SK-N-SH (cell line): Measurements from ENCODE around the gene TTYH3. TPM values are rescaled to one million over a fixed set of nuclear protein-coding genes. Genes with fewer than 3 reads are reported as not detected.

Experiments
- CTCF ChIA-PET: fragments of 300-600, 350-600 bp; formaldehyde crosslinking; extraction: SDS; loops from one replicate; lab custom pipeline; 2021; lab: Yijun Ruan, JAX
- POLR2A ChIA-PET: fragments of 350-600 bp; sonication (Branson Sonifier 250); formaldehyde crosslinking; extraction: SDS; loops from one replicate; lab custom pipeline; 2020; ENCODE audit warnings: antibody characterized with exemption, inconsistent platforms; lab: Yijun Ruan, JAX
- DNase-seq: peaks from one replicate; pipeline ENCODE4 v3.0.0; 2012
- H2AFZ ChIP-seq: fragments of 200-600 bp; sonication (generic); 2 replicates; pipeline ENCODE4 v1.8.1; 2016; ENCODE audit warnings: antibody characterized with exemption, mild to moderate bottlenecking, low read depth
- H3F3A ChIP-seq: fragments of 200-600 bp; sonication (generic); replicated peaks from 2 replicates; pipeline ENCODE3; 2016; ENCODE audit warnings: antibody characterized with exemption, mild to moderate bottlenecking; ENCODE audit not compliant: insufficient read depth
- H3K27ac ChIP-seq, 2 experiments: fragments of 200-500 bp in 1 of 2; fragments of 200-600 bp in 1 of 2; sonication (Bioruptor generic) in 1 of 2; sonication (generic), shearing (Covaris generic) in 1 of 2; 2 replicates each; pipeline versions ENCODE4 v1.5.1 to v1.6.1; 2014 to 2016; ENCODE audit warnings: low read depth in 2 of 2, inconsistent platforms in 1 of 2, low read length in 1 of 2, mild to moderate bottlenecking in 1 of 2, mixed read lengths in 1 of 2
- H3K27me3 ChIP-seq: fragments of 200-600 bp; sonication (generic), shearing (Covaris generic); 2 replicates; pipeline ENCODE4 v1.6.1; 2016; ENCODE audit warnings: mixed run types; ENCODE audit not compliant: insufficient read depth
- H3K36me3 ChIP-seq, 2 experiments: fragments of 200-500 bp in 1 of 2; fragments of 200-600 bp in 1 of 2; sonication (Bioruptor generic) in 1 of 2; sonication (generic) in 1 of 2; replicated peaks in 1 of 2; 2 replicates each; pipeline versions ENCODE3 to v1.5.1; 2014 to 2016; ENCODE audit warnings: low read length in 1 of 2, mild to moderate bottlenecking in 1 of 2; ENCODE audit not compliant: insufficient read depth in 2 of 2, control insufficient read depth in 1 of 2
- H3K4me1 ChIP-seq, 2 experiments: fragments of 200-500 bp in 1 of 2; fragments of 200-600 bp in 1 of 2; sonication (Bioruptor generic) in 1 of 2; sonication (generic), shearing (Covaris generic) in 1 of 2; 2 replicates each; pipeline versions ENCODE4 v1.5.1 to v1.6.1; 2014 to 2016; ENCODE audit warnings: low read depth in 1 of 2, low read length in 1 of 2, mixed run types in 1 of 2; ENCODE audit not compliant: insufficient read depth in 2 of 2, control insufficient read depth in 1 of 2
- H3K4me2 ChIP-seq: fragments of 200-600 bp; sonication (generic), shearing (Covaris generic); 2 replicates; pipeline ENCODE4 v1.6.1; 2017; ENCODE audit warnings: mixed run types
- H3K4me3 ChIP-seq, 2 experiments: fragments of 200-500 bp in 1 of 2; fragments of 200-600 bp in 1 of 2; sonication (Bioruptor generic) in 1 of 2; sonication (generic), shearing (Covaris generic) in 1 of 2; 2 replicates each; pipeline versions ENCODE4 v1.5.1 to v1.8.1; 2014 to 2016; ENCODE audit warnings: low read depth in 2 of 2, inconsistent platforms in 1 of 2, low read length in 1 of 2, mild to moderate bottlenecking in 1 of 2, mixed read lengths in 1 of 2, moderate library complexity in 1 of 2
- H3K79me2 ChIP-seq: fragments of 200-600 bp; sonication (generic); 2 replicates; pipeline ENCODE4 v1.8.1; 2017; ENCODE audit warnings: mild to moderate bottlenecking; ENCODE audit not compliant: insufficient read depth
- H3K9ac ChIP-seq: fragments of 200-600 bp; sonication (generic); 2 replicates; pipeline ENCODE4 v1.6.1; 2017; ENCODE audit warnings: mixed run types
- H3K9me2 ChIP-seq: fragments of 200-600 bp; sonication (generic); 2 replicates; pipeline ENCODE4 v1.6.1; 2017; ENCODE audit warnings: mixed run types
- H3K9me3 ChIP-seq: fragments of 200-600 bp; sonication (generic); 2 replicates; pipeline ENCODE4 v1.6.1; 2017; ENCODE audit warnings: mixed run types, mild to moderate bottlenecking, moderate library complexity
- H4K20me1 ChIP-seq: fragments of 200-600 bp; sonication (generic); 2 replicates; pipeline ENCODE4 v1.6.1; 2017; ENCODE audit warnings: mild to moderate bottlenecking, mixed run types; ENCODE audit not compliant: insufficient read depth
- EP300 ChIP-seq, 2 experiments: IDR thresholded peaks; 2 replicates each; pipeline versions ENCODE4 v1.4.0 to v1.6.1; 2012; ENCODE audit warnings: borderline replicate concordance in 1 of 2, low read depth in 1 of 2, low read length in 1 of 2
- GABPA ChIP-seq: IDR thresholded peaks from 2 replicates; pipeline ENCODE4 v1.4.0; 2012; ENCODE audit warnings: low read depth, mild to moderate bottlenecking
- MEF2A ChIP-seq: IDR thresholded peaks from 2 replicates; pipeline ENCODE4 v1.4.0; 2012; ENCODE audit warnings: low read depth, borderline replicate concordance
- MXI1 ChIP-seq: IDR thresholded peaks from 2 replicates; pipeline ENCODE4 v1.6.1; 2012; ENCODE audit warnings: mild to moderate bottlenecking, low read depth, low read length, improper control_type of control experiment
- PBX3 ChIP-seq: IDR thresholded peaks from 2 replicates; pipeline ENCODE4; 2012
- RCOR1 ChIP-seq: fragments of 150-350 bp; IDR thresholded peaks from 2 replicates; pipeline ENCODE4 v1.6.1; 2017; ENCODE audit warnings: antibody characterized with exemption, low read length
- RXRA ChIP-seq: IDR thresholded peaks from 2 replicates; pipeline ENCODE4 v1.4.0; 2012; ENCODE audit warnings: low read depth, mild to moderate bottlenecking, borderline replicate concordance
- TAF1 ChIP-seq: IDR thresholded peaks from 2 replicates; pipeline ENCODE4 v1.6.1; 2012; ENCODE audit warnings: low read depth, mild to moderate bottlenecking, low read length, moderate library complexity, borderline replicate concordance
- ZBTB33 ChIP-seq: IDR thresholded peaks from 2 replicates; pipeline ENCODE4 v1.4.0; 2012; ENCODE audit warnings: low read depth, borderline replicate concordance
- WGBS: methylation state at CpG from one replicate; pipeline ENCODE4 v1.1.6; 2017; ENCODE audit warnings: low lambda C conversion rate; 5-methylcytosine and 5-hydroxymethylcytosine counted together
- polyA plus RNA-seq, 3 experiments: library from polyadenylated mRNA; depleted of rRNA; stranded (reverse); fragments of >200 nt; gene quantifications; 2 replicates each; pipeline ENCODE4 v1.2.3, GENCODE V29; 2012

Gene TTYH3
- polyA plus RNA-seq, 1 of the 3 experiments (the other 2 are of a cell fraction): 105 TPM

DNA sequence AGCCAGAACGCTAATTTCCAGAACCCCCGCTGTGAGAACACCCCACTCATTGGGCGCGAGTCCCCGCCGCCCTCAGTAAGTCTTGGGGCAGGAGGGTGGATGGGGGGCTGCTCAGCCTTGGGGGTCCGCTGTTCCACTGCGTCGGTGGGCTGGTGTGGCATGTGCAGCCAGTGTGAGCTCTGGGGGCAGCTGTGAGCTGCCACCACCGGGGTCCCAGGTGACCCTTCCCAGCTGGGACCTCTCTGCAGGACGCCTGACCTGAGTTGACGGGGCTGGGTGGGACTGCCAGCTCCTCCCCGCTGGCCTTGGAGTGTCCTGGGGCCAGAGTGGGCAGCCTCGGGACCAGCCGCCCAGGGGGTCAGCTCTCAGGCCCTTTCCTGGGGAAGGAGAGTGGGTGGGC is 27.2 kb downstream of the TTYH3 start:
- no peak overlapping the region; a peak in 1 of 4 replicates for H3K27ac ChIP-seq
- H3K9ac ChIP-seq: no peak overlapping the region
- 94% methylated on average over 10 of the region's 15 CpGs for WGBS
- H3K4me2 ChIP-seq: no peak overlapping the region
- no peaks in the 10 kb centered on the region for H3K27me3 ChIP-seq
- H3K4me1 ChIP-seq: peaks cover 0 to 36% of the 10 kb centered on the region in 2 experiments; a peak in 1 of 4 replicates
- ChIA-PET CTCF (interaction anchor here (0.9 to 4.9 kb wide), 8 partner anchors 7 to 209 kb away, joined by 3 to 38 read pairs (median 4); no protein-coding TSS in a partner anchor), POLR2A (no interaction called here)
- no peak overlapping the region for H3K4me3 ChIP-seq
- no peaks in the 10 kb centered on the region for H3F3A ChIP-seq
- no peak overlapping the region for H2AFZ ChIP-seq
- H4K20me1 ChIP-seq: peaks cover 48% of the 10 kb centered on the region
- no peak for DNase-seq
- H3K79me2 ChIP-seq: peaks cover 10% of the 10 kb centered on the region; the same call in 1 of the 2 replicates
- H3K9me3 ChIP-seq: no peaks in the 10 kb centered on the region
- no peaks in the 10 kb centered on the region for H3K9me2 ChIP-seq
- peaks cover 28 to 79% of the 10 kb centered on the region in 2 experiments for H3K36me3 ChIP-seq
- TF ChIP-seq GABPA: no peak
- TF ChIP-seq MEF2A: no peak
- no peak for TF ChIP-seq PBX3
- TF ChIP-seq MXI1: no peak
- TF ChIP-seq RCOR1: no peak

- ChIA-PET POLR2A (no interaction called here), CTCF (interaction anchor here (0.9 to 4.9 kb wide), 14 partner anchors 8 to 210 kb away, joined by 3 to 38 read pairs (median 4); partner anchors contain the start of gene IQCE)
- Histone ChIP-seq H4K20me1 (peaks cover 48% of the 10 kb centered on the region), H3K36me3 (peaks cover 28 to 80% of the 10 kb centered on the region in 2 experiments), H3K9me3 (no peaks in the 10 kb centered on the region), H3K4me1 (peaks cover 0 to 39% of the 10 kb centered on the region in 2 experiments; a peak in 1 of 4 replicates), H3F3A (no peaks in the 10 kb centered on the region), H3K4me2 (no peak overlapping the region), H2AFZ (no peak overlapping the region), H3K9me2 (no peaks in the 10 kb centered on the region), H3K4me3 (no peak overlapping the region), H3K27ac (peak overlapping the region in 1 of 2 experiments; percentile 6; a peak in 1 of 4 replicates), H3K79me2 (peaks cover 10% of the 10 kb centered on the region; the same call in 1 of the 2 replicates), H3K27me3 (no peaks in the 10 kb centered on the region), H3K9ac (no peak overlapping the region)
- no peak for DNase-seq
- 92% methylated on average over 32 of the region's 36 CpGs for WGBS
- TF ChIP-seq EP300 (IDR thresholded peaks at IDR 0.05; ENCODE audit: borderline replicate concordance in 1 of 2, low read depth in 1 of 2, low read length in 1 of 2) (no peak), RCOR1 (no peak), ZBTB33 (no peak), RXRA (no peak), GABPA (no peak), TAF1 (no peak), MXI1 (no peak)
Observed at GRCh38 chr7:2659556-2660358, 28.0 kb downstream of the TTYH3 start.
